Uterus (tissue), 4 donors: ENCODE measurements around the gene ZSWIM5. TPM values are rescaled to one million over a fixed set of nuclear protein-coding genes. Genes with fewer than 3 reads are reported as not detected.

Experiments
- DNase-seq, 2 donors: peaks; one replicate each; pipeline ENCODE4 v3.0.0-alpha.2; 2019 to 2020
- H3K27ac ChIP-seq, 2 donors: fragments of 200-600 bp; sonication (generic); 1 replicate in 1 of 2; 2 replicates in 1 of 2; pipeline ENCODE4 v1.5.1; 2016 to 2018
- H3K27me3 ChIP-seq, 2 donors: fragments of 200-600 bp; sonication (generic); one replicate each; pipeline ENCODE4 v1.5.1; 2018 to 2019; ENCODE audit warnings: control low read depth in 1 of 2
- H3K36me3 ChIP-seq, 2 donors: fragments of 200-600 bp; sonication (generic); one replicate each; pipeline ENCODE4 v1.5.1; 2019; ENCODE audit warnings: control low read depth in 1 of 2
- H3K4me1 ChIP-seq, 2 donors: fragments of 200-600 bp; sonication (generic); one replicate each; pipeline ENCODE4 v1.5.1; 2018 to 2019; ENCODE audit warnings: control low read depth in 1 of 2
- H3K4me3 ChIP-seq, 2 donors: fragments of 200-600 bp; sonication (generic); 1 replicate in 1 of 2; 2 replicates in 1 of 2; pipeline ENCODE4 v1.5.1; 2018 to 2019; ENCODE audit warnings: mild to moderate bottlenecking in 1 of 2
- H3K9me3 ChIP-seq, 2 donors: fragments of 200-600 bp; sonication (generic); one replicate each; pipeline ENCODE4 v1.5.1; 2019; ENCODE audit warnings: control low read depth in 1 of 2
- CTCF ChIP-seq, 4 experiments: fragments of 200-600 bp in 2 of 4; fragments of 450-650 bp in 2 of 4; sonication (generic) in 2 of 4; IDR thresholded peaks; one replicate each; pipeline ENCODE4 v1.5.1; 2016 to 2019; ENCODE audit warnings: antibody characterized with exemption in 4 of 4, mild to moderate bottlenecking in 2 of 4, moderate library complexity in 1 of 4
- POLR2A ChIP-seq, 2 donors: fragments of 450-650 bp; IDR thresholded peaks; one replicate each; pipeline ENCODE4 v1.6.1; 2016; ENCODE audit warnings: antibody characterized with exemption in 2 of 2, mild to moderate bottlenecking in 1 of 2, moderate library complexity in 1 of 2
- intact Hi-C: fragments of 100-400 bp; cut with DNase I; formaldehyde crosslinking; loops from one replicate; pipeline ENCODE4 v1.15.1; 2023; ENCODE audit warnings: low total_unique reads
- total RNA-seq, 4 donors: library from RNA; depleted of rRNA in 3 of 4; stranded (reverse); fragments of >200 nt in 3 of 4; gene quantifications; one replicate each; pipeline versions ENCODE4 v1.1.0 to v1.2.4, GENCODE V29; 2014 to 2023
- donor health status: DM: yes; HTN: yes; CAD: no.

ZSWIM5 gene
- total RNA-seq, 4 donors from 2014 or later, result 1.5 to 6.6 (median 3.6) TPM

DNA sequence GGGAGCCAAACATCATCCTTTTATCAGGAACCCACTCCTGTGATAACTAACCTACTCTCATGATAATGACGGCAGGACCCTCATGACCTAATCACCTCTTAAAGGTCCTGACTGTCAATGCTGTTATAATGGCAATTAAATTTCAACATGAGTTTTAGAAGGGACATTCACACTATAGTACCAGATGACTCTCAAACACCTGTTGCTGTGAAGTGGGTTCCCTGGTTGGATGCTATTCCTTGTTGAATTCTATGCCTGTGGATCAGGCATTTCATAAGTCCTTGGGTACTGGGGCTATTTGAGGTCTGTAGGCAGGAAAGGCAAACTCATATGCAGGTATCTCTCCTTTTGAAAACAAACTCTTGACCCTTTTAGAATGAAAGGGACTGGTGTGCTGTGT, 7.5 kb upstream of the ZSWIM5 start:
- Histone ChIP-seq H3K27me3 (no peaks in the 10 kb centered on the region), H3K9me3 (no peaks in the 10 kb centered on the region), H3K4me3 (no peak overlapping the region), H3K36me3 (no peaks in the 10 kb centered on the region), H3K4me1 (no peaks in the 10 kb centered on the region), H3K27ac (no peak overlapping the region)
- intact Hi-C loops, result no loop called here
- no peak for TF ChIP-seq CTCF (IDR thresholded peaks at IDR 0.05)
- no peak for TF ChIP-seq POLR2A (IDR thresholded peaks at IDR 0.05)
- DNase-seq, result no peak

DNA sequence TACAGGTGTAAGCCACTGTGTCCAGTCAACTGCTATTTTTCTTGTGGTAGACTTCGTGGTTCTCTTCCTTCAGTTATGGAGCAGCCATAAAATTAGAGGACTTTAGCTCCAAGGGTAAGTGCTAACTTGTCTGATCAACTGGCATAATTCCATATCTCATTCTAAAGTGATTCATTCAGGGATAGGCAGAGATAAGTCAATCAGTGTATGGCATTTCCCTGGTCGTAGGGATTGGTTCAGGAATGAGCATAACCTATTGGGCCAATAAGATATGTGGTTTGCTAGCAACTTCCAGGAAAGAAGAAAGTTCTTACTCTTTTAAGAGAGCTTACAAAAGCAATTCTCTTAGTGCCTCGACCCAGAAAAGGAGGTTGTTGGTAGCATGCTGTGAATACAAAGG, 4.7 kb upstream of the ZSWIM5 start:
- Histone ChIP-seq H3K4me3 (no peak overlapping the region), H3K27ac (no peak overlapping the region), H3K4me1 (no peaks in the 10 kb centered on the region), H3K36me3 (no peaks in the 10 kb centered on the region), H3K27me3 (no peaks in the 10 kb centered on the region), H3K9me3 (no peaks in the 10 kb centered on the region)
- DNase-seq, result no peak
- intact Hi-C loops, result no loop called here
- TF ChIP-seq POLR2A (IDR thresholded peaks at IDR 0.05) (no peak), CTCF (IDR thresholded peaks at IDR 0.05) (no peak)

DNA sequence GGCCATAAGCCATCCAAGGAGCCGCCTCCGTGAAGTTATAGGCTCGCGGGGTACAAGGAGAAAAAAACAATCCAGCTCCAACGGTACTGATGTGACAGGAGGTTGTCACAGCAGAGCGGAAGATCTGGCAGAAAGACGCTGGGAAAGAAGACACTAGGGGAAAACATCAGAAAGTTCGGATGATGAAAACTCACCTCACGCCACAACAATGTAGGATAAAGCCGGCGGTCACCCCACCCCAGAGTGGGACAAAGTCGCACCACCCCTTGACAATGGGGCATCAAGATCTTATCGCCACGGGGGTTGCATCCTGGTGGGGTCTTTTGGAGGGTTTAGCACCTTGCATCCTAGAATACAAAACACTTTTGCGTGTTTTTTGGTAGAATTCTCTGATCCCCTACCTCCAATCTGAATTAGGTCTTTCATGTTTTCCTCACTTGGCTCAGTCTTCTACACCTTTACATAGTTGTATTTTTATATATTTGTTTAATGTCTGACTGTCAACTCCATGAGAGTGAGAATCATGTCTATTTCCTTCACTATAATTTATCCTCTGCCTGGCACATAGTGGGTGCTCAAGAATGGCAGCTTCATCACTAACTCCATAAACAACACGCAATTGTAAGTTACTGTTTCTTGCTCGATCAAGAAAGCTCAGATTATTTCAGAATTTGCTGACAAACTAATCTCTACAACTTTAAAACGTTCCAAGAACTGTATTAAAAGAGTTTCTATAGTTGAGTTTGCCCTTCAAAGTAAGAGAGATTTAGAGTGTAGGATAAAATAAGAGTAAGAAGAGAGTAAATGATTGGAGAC, 611 bp upstream of the ZSWIM5 start:
- Histone ChIP-seq H3K36me3 (no peaks in the 10 kb centered on the region), H3K4me3 (peak overlapping the region; percentile 95 to 97), H3K27me3 (no peaks in the 10 kb centered on the region), H3K9me3 (no peaks in the 10 kb centered on the region), H3K4me1 (no peaks in the 10 kb centered on the region), H3K27ac (peak overlapping the region; percentile 94 to 97)
- TF ChIP-seq CTCF (IDR thresholded peaks at IDR 0.05) (no peak), POLR2A (IDR thresholded peaks at IDR 0.05) (no peak)
- peak in 1 of 2 donors; percentile 16 for DNase-seq
- intact Hi-C loops, result no loop called here

DNA sequence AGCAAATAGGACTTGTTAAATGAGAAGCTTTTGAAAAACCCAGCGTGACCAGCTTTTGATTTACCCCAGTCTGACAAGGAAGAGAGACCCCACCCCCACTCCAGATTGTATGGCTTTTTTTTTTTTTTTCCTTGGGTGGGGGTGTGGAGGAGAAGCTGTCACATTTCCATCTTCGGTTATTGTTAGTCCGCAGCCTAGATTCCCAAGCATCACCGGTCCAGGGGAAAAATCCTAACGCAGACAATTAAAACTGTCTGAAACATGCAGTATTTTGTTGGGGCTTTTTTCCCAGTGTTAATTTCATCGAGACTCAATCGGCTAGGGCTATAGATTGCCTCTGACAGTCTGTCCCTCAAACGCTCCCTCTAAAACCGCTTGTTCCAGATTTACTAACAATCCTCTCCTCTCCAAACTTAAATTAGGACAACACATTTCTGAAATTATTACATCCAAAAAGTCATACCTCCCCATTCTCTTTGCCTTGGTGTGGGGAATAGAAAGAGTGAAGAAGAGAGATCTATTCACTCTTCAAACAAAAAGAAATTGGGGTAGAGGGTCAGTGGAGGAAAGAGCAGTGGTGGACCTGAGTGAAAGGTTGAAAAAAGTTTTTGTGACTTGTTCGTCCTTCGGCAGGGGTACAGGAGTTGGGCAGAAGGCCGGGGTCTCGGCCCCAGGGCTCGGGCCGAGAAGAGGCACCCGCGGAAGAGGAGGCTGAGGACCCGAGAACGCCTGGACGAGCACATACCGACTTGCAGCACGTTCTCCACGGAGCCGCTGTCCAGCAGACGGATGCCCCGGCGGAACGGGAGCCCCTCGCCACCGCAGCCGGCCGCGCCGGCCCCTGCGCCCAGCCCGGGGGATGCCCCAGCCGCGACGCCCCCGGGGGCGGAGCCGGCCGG, 1.1 kb downstream of the ZSWIM5 start:
- Histone ChIP-seq H3K36me3 (no peaks in the 10 kb centered on the region), H3K4me1 (no peaks in the 10 kb centered on the region), H3K9me3 (no peaks in the 10 kb centered on the region), H3K4me3 (peak overlapping the region; percentile 95 to 97), H3K27me3 (no peaks in the 10 kb centered on the region), H3K27ac (peak overlapping the region; percentile 94 to 97)
- TF ChIP-seq POLR2A (IDR thresholded peaks at IDR 0.05) (no peak), CTCF (IDR thresholded peaks at IDR 0.05) (no peak)
- intact Hi-C loops, result no loop called here
- DNase-seq, result peak; percentile 28 to 44
